A673 (cell line): ENCODE data around the gene MASP2. TPM values are rescaled to one million over a fixed set of nuclear protein-coding genes. Genes with fewer than 3 reads are reported as not detected.

Experiments used
- BruUV-seq: library from RNA; stranded (reverse); fragments of 400-500 nt; replicated peaks from 2 replicates; lab custom pipeline; 2021; lab: Mats Ljungman, UMichigan
- CTCF ChIA-PET: fragments of 300-600 bp; sonication (Branson Sonifier 250); formaldehyde crosslinking; loops from one replicate; lab custom pipeline; 2022; ENCODE audit warnings: antibody characterized with exemption; lab: Charles Lee
- POLR2A ChIA-PET: fragments of 300-600 bp; sonication (Branson Sonifier 250); formaldehyde crosslinking; loops from one replicate; lab custom pipeline; 2022; ENCODE audit warnings: antibody characterized with exemption; ENCODE audit not compliant: low non-redundant PET; lab: Charles Lee
- DNase-seq: peaks from one replicate; pipeline ENCODE4 v3.0.0-alpha.2; 2015; ENCODE audit warnings: low spot score
- H3K27ac ChIP-seq: fragments of 200-600 bp; sonication (generic); 2 replicates; pipeline ENCODE4 v1.5.1; 2016; ENCODE audit warnings: mixed run types, low read depth, mild to moderate bottlenecking, mixed read lengths, antibody characterized with exemption, low read length; ENCODE audit not compliant: poor library complexity, severe bottlenecking
- H3K27me3 ChIP-seq: fragments of 200-600 bp; sonication (generic); replicated peaks from 2 replicates; pipeline ENCODE4 v1.6.1; 2017; ENCODE audit warnings: mixed run types, low read depth, mild to moderate bottlenecking, mixed read lengths, antibody characterized with exemption, low read length; ENCODE audit not compliant: insufficient read depth, poor library complexity
- H3K36me3 ChIP-seq: fragments of 200-600 bp; sonication (generic); 2 replicates; pipeline ENCODE4 v1.6.1; 2016; ENCODE audit warnings: mixed run types, mild to moderate bottlenecking, mixed read lengths, antibody characterized with exemption, low read length; ENCODE audit not compliant: insufficient read depth, poor library complexity, severe bottlenecking
- H3K4me1 ChIP-seq: fragments of 200-600 bp; sonication (generic); 2 replicates; pipeline ENCODE4 v1.6.1; 2017; ENCODE audit warnings: mixed run types, mild to moderate bottlenecking, mixed read lengths, antibody characterized with exemption, low read length; ENCODE audit not compliant: insufficient read depth, poor library complexity, severe bottlenecking
- H3K4me3 ChIP-seq: fragments of 200-600 bp; sonication (generic); 2 replicates; pipeline ENCODE4 v1.5.1; 2016; ENCODE audit warnings: low read depth, mixed run types, mild to moderate bottlenecking, mixed read lengths, low read length; ENCODE audit not compliant: poor library complexity, severe bottlenecking
- H3K9me3 ChIP-seq: fragments of 200-600 bp; sonication (generic); 2 replicates; pipeline ENCODE4 v1.6.1; 2016; ENCODE audit warnings: mixed run types, low read depth, mild to moderate bottlenecking, mixed read lengths, antibody characterized with exemption, low read length; ENCODE audit not compliant: poor library complexity, severe bottlenecking
- CTCF ChIP-seq: fragments of 300-800, 200-600 bp; sonication (generic); conservative IDR thresholded peaks from 2 replicates; pipeline ENCODE4 v1.5.1; 2017; ENCODE audit warnings: low read depth, mild to moderate bottlenecking, antibody characterized with exemption, low read length, moderate library complexity, mixed read lengths
- EZH2 ChIP-seq: fragments of 200-600 bp; sonication (generic); IDR thresholded peaks from 2 replicates; pipeline ENCODE4 v1.6.1; 2017; ENCODE audit warnings: borderline replicate concordance, low read depth, mild to moderate bottlenecking, mixed read lengths, antibody characterized with exemption, low read length; ENCODE audit not compliant: poor library complexity, severe bottlenecking
- intact Hi-C: fragments of 100-400 bp; cut with micrococcal nuclease; formaldehyde crosslinking; loops from one replicate; pipeline ENCODE4 v1.10.0; 2022; ENCODE audit not compliant: unreplicated experiment
- total RNA-seq: library from RNA; stranded (reverse); gene quantifications from 2 replicates; pipeline ENCODE4 v1.2.3, GENCODE V29; 2021

MASP2 gene
- total RNA-seq, 1 experiment from 2014 or later, result 0.69 TPM

- TF ChIP-seq CTCF (no peak), EZH2 (no peak)
- intact Hi-C loops, result no loop called here
- Histone ChIP-seq H3K27me3 (no peaks in the 10 kb centered on the region), H3K4me3 (no peak overlapping the region), H3K27ac (no peak overlapping the region), H3K36me3 (peaks cover 24% of the 10 kb centered on the region), H3K9me3 (no peaks in the 10 kb centered on the region), H3K4me1 (peaks cover 4% of the 10 kb centered on the region)
- no peak for DNase-seq
- ChIA-PET CTCF (no interaction called here), POLR2A (no interaction called here)
- no TSS peak for BruUV-seq
Measured at GRCh38 chr1:11057477-11057876, 10.4 kb upstream of the MASP2 start.

- Histone ChIP-seq H3K36me3 (peaks cover 24% of the 10 kb centered on the region), H3K27me3 (no peaks in the 10 kb centered on the region), H3K4me1 (peaks cover 4% of the 10 kb centered on the region), H3K4me3 (no peak overlapping the region), H3K9me3 (no peaks in the 10 kb centered on the region), H3K27ac (no peak overlapping the region)
- intact Hi-C loops, result no loop called here
- no TSS peak for BruUV-seq
- DNase-seq, result no peak
- TF ChIP-seq CTCF (no peak), EZH2 (no peak)
- ChIA-PET CTCF (no interaction called here), POLR2A (interaction anchor here (0.7 kb wide), 1 partner anchor 749 kb away, joined by 3 read pairs; the partner anchor contains the start of genes CLCN6 and MTHFR)
Measured at GRCh38 chr1:11056504-11056903, 9.5 kb upstream of the MASP2 start.

GRCh38 chr1:11055676-11056075 lies 8.6 kb upstream of the MASP2 start:
- CTCF ChIA-PET, result no interaction called here
- POLR2A ChIA-PET, result no interaction called here
- no TSS peak for BruUV-seq
- TF ChIP-seq CTCF (no peak), EZH2 (no peak)
- H3K27me3 ChIP-seq, result no peaks in the 10 kb centered on the region
- peaks cover 4% of the 10 kb centered on the region for H3K4me1 ChIP-seq
- no peak overlapping the region for H3K27ac ChIP-seq
- peaks cover 24% of the 10 kb centered on the region for H3K36me3 ChIP-seq
- intact Hi-C loops, result no loop called here
- no peak overlapping the region for H3K4me3 ChIP-seq
- no peak for DNase-seq
- H3K9me3 ChIP-seq, result no peaks in the 10 kb centered on the region
